Calu3 (cell line): ENCODE data around the gene RAD51B. TPM values are rescaled to one million over a fixed set of nuclear protein-coding genes. Genes with fewer than 3 reads are reported as not detected.

ENCODE experiments used
- BruUV-seq: library from RNA; stranded (reverse); fragments of 400-500 nt; replicated peaks from 2 replicates; lab custom pipeline; 2021; lab: Mats Ljungman, UMichigan
- CTCF ChIA-PET: fragments of 300-600 bp; sonication (Branson Sonifier 250); formaldehyde crosslinking; loops from one replicate; lab custom pipeline; 2022; ENCODE audit warnings: antibody characterized with exemption; lab: Charles Lee
- DNase-seq: peaks from one replicate; pipeline ENCODE4 v3.0.0; 2022
- H3K27ac Mint-ChIP-seq: one replicate; pipeline ENCODE4 v1.8.0; 2022; ENCODE audit warnings: mixed read lengths; ENCODE audit not compliant: unreplicated experiment
- H3K27me3 Mint-ChIP-seq: one replicate; pipeline ENCODE4 v1.8.0; 2022; ENCODE audit warnings: mixed read lengths; ENCODE audit not compliant: unreplicated experiment
- H3K36me3 Mint-ChIP-seq: one replicate; pipeline ENCODE4 v1.8.0; 2022; ENCODE audit warnings: mild to moderate bottlenecking, moderate library complexity, mixed read lengths; ENCODE audit not compliant: insufficient read depth, unreplicated experiment
- H3K4me1 Mint-ChIP-seq: one replicate; pipeline ENCODE4 v1.8.0; 2022; ENCODE audit warnings: mild to moderate bottlenecking, low read depth, mixed read lengths; ENCODE audit not compliant: unreplicated experiment
- H3K4me3 Mint-ChIP-seq: one replicate; pipeline ENCODE4 v1.8.0; 2022; ENCODE audit warnings: mild to moderate bottlenecking, low read depth, moderate library complexity, mixed read lengths; ENCODE audit not compliant: unreplicated experiment
- H3K9me3 Mint-ChIP-seq: one replicate; pipeline ENCODE4 v1.8.0; 2022; ENCODE audit warnings: low read depth, mixed read lengths; ENCODE audit not compliant: unreplicated experiment
- CTCF ChIP-seq: fragments of 200-600 bp; IDR thresholded peaks from one replicate; pipeline ENCODE4 v1.8.0; 2022; ENCODE audit warnings: antibody characterized with exemption; ENCODE audit not compliant: unreplicated experiment
- intact Hi-C: fragments of 100-400 bp; cut with micrococcal nuclease; formaldehyde crosslinking; loops from one replicate; pipeline ENCODE4 v1.10.0; 2022; ENCODE audit not compliant: unreplicated experiment
- total RNA-seq: library from RNA; stranded (reverse); gene quantifications from 2 replicates; pipeline ENCODE4 v1.2.3, GENCODE V29; 2022

RAD51B gene
- total RNA-seq, 1 experiment from 2014 or later: 24.7 TPM

DNA sequence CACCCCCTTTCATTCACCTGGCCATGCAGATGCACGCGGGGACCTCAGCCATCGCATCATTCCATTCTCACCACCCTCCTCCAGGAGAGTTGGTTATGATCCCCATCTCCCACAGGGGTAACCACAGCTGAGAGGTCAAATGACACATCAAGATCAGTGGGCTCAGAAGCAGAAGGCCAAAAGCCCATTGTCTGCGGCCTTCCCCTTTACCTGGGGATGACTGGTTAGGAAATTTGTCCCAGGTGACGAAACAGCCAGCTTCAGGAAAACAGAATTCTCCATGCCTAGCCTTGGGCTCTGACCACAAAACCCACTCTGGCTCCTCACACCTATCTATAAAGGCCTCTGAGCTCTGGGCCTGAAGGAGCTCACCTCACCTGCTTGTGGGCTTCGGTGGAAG is 937.2 kb downstream of the RAD51B start:
- H3K36me3 Mint-ChIP-seq: no peaks in the 10 kb centered on the region
- H3K27ac Mint-ChIP-seq: no peak overlapping the region
- no peak overlapping the region for H3K4me3 Mint-ChIP-seq
- intact Hi-C loops: no loop called here
- no peaks in the 10 kb centered on the region for H3K9me3 Mint-ChIP-seq
- H3K27me3 Mint-ChIP-seq: no peaks in the 10 kb centered on the region
- TF ChIP-seq CTCF: no peak
- DNase-seq: no peak
- peaks cover 17% of the 10 kb centered on the region for H3K4me1 Mint-ChIP-seq
- no TSS peak for BruUV-seq
- CTCF ChIA-PET: interaction anchor here (0.7 kb wide), 1 partner anchor 704 kb away, joined by 5 read pairs; no protein-coding TSS in a partner anchor

- no peak overlapping the region for H3K4me3 Mint-ChIP-seq
- no peak for DNase-seq
- no peak for TF ChIP-seq CTCF
- H3K27me3 Mint-ChIP-seq: no peaks in the 10 kb centered on the region
- BruUV-seq: no TSS peak
- no peaks in the 10 kb centered on the region for H3K9me3 Mint-ChIP-seq
- no peak overlapping the region for H3K27ac Mint-ChIP-seq
- intact Hi-C loops: no loop called here
- peaks cover 17% of the 10 kb centered on the region for H3K4me1 Mint-ChIP-seq
- CTCF ChIA-PET: interaction anchor here (0.7 kb wide), 1 partner anchor 705 kb away, joined by 5 read pairs; no protein-coding TSS in a partner anchor
- no peaks in the 10 kb centered on the region for H3K36me3 Mint-ChIP-seq
These were observed 938.1 kb downstream of the RAD51B start for GRCh38 chr14:68757618-68758081.

GRCh38 chr14:68758301-68758700 is 938.7 kb downstream of the RAD51B start:
- no peaks in the 10 kb centered on the region for H3K9me3 Mint-ChIP-seq
- no peak for TF ChIP-seq CTCF
- H3K4me3 Mint-ChIP-seq: no peak overlapping the region
- CTCF ChIA-PET: no interaction called here
- no TSS peak for BruUV-seq
- no peak overlapping the region for H3K27ac Mint-ChIP-seq
- no peaks in the 10 kb centered on the region for H3K36me3 Mint-ChIP-seq
- peaks cover 17% of the 10 kb centered on the region for H3K4me1 Mint-ChIP-seq
- no peaks in the 10 kb centered on the region for H3K27me3 Mint-ChIP-seq
- DNase-seq: no peak
- intact Hi-C loops: no loop called here

- H3K4me3 Mint-ChIP-seq: no peak overlapping the region
- TF ChIP-seq CTCF: no peak
- intact Hi-C loops: no loop called here
- no TSS peak for BruUV-seq
- H3K27me3 Mint-ChIP-seq: no peaks in the 10 kb centered on the region
- no peak overlapping the region for H3K27ac Mint-ChIP-seq
- no peaks in the 10 kb centered on the region for H3K36me3 Mint-ChIP-seq
- peaks cover 17% of the 10 kb centered on the region for H3K4me1 Mint-ChIP-seq
- CTCF ChIA-PET: interaction anchor here (1.0 kb wide), 1 partner anchor 25 kb away, joined by 3 read pairs; no protein-coding TSS in a partner anchor
- H3K9me3 Mint-ChIP-seq: no peaks in the 10 kb centered on the region
- DNase-seq: no peak
These were observed 939.5 kb downstream of the RAD51B start for GRCh38 chr14:68759017-68759560.
